ENCODE measurements around the gene GRAP2. TPM values are rescaled to one million over a fixed set of nuclear protein-coding genes. Genes with fewer than 3 reads are reported as not detected.

The GRAP2 gene
- total RNA-seq, 1 experiment from 2014 or later = 0.54 TPM

- ATAC-seq (no peak), DNase-seq (ENCODE audit: low read depth, low spot score) (no peak)
- Histone ChIP-seq H3K9me3 (ENCODE audit: control insufficient read depth, insufficient read depth, low read depth, low read length) (no peaks in the 10 kb centered on the region), H3K27ac (ENCODE audit: low read length) (no peak overlapping the region), H3K36me3 (ENCODE audit: control insufficient read depth, insufficient read depth, low read length) (no peaks in the 10 kb centered on the region; the same call in 1 of the 2 replicates), H3K27me3 (ENCODE audit: control insufficient read depth, insufficient read depth, low read length) (no peaks in the 10 kb centered on the region), H3K4me3 (ENCODE audit: low read depth in 2 of 2, low read length in 2 of 2) (no peak overlapping the region), H3K4me1 (ENCODE audit: control insufficient read depth, insufficient read depth, low read length) (no peaks in the 10 kb centered on the region; the same call in 1 of the 2 replicates)
- intact Hi-C loops (cut with micrococcal nuclease; ENCODE audit: unreplicated experiment) (no loop called here), in situ Hi-C loops (cut with HindIII; ENCODE audit: low pct_unique_long_range_greater_than_20kb, low sequenced_read_pairs) (no loop called here)
- no peak for TF ChIP-seq REST (IDR thresholded peaks at IDR 0.05; ENCODE audit: insufficient read depth in 1 of 2, low read depth in 2 of 2, low read length in 1 of 2)
- CTCF ChIA-PET = no interaction called here
- no TSS peak for BruUV-seq (replicated peaks)
- POLR2A ChIA-PET = no interaction called here
Observed at GRCh38 chr22:40000171-40000570, 99.3 kb downstream of the GRAP2 start.

DNA sequence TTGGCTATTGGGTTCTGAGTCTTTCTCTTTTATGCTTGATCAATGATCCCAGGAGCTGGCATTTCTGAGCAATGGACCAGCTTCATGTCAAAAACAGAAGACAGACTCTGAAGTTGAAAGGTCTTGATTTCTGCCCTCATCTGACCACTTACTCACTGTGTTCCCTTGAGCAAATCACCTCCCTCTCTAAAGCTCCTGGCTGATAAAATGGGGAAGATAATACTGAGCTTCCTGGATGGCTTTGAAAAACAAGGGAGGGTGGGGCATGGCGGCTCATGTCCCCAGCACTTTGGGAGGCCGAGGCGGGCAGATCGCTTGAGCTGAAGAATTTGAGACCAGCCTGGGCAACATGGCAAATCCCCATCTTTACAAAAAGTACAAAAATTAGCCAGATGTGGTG is 100.2 kb downstream of the GRAP2 start:
- TF ChIP-seq POLR2AphosphoS5 (IDR thresholded peaks at IDR 0.05; ENCODE audit: low read depth, low read length) (no peak), REST (IDR thresholded peaks at IDR 0.05; ENCODE audit: insufficient read depth in 1 of 2, low read depth in 2 of 2, low read length in 1 of 2) (no peak), SIN3A (IDR thresholded peaks at IDR 0.05; ENCODE audit: borderline replicate concordance, insufficient read depth, low read depth, low read length) (no peak), TCF7L2 (IDR thresholded peaks at IDR 0.05; ENCODE audit: low read depth, low read length) (no peak), CTCF (IDR thresholded peaks at IDR 0.05) (no peak)
- no peak for ATAC-seq
- in situ Hi-C loops (cut with HindIII; ENCODE audit: low pct_unique_long_range_greater_than_20kb, low sequenced_read_pairs) = no loop called here
- BruUV-seq (replicated peaks) = no TSS peak
- Histone ChIP-seq H3K27me3 (ENCODE audit: control insufficient read depth, insufficient read depth, low read length) (no peaks in the 10 kb centered on the region), H3K9me3 (ENCODE audit: control insufficient read depth, insufficient read depth, low read depth, low read length) (no peaks in the 10 kb centered on the region), H3K27ac (ENCODE audit: low read length) (no peak overlapping the region), H3K4me3 (ENCODE audit: low read depth in 2 of 2, low read length in 2 of 2) (no peak overlapping the region), H3K36me3 (ENCODE audit: control insufficient read depth, insufficient read depth, low read length) (no peaks in the 10 kb centered on the region), H3K4me1 (ENCODE audit: control insufficient read depth, insufficient read depth, low read length) (no peaks in the 10 kb centered on the region; the same call in 1 of the 2 replicates)
- ChIA-PET CTCF (no interaction called here), POLR2A (no interaction called here)
- DNase-seq (ENCODE audit: low read depth, low spot score) = no peak
- intact Hi-C loops (cut with micrococcal nuclease; ENCODE audit: unreplicated experiment) = no loop called here

Measured in Panc1 (cell line).